ENCODE data around the gene AHRR. TPM values are rescaled to one million over a fixed set of nuclear protein-coding genes. Genes with fewer than 3 reads are reported as not detected.
A peak's percentile ranks its signal among the peaks of the same experiment; 100 is the strongest.

Gene AHRR
- total and polyA plus RNA-seq, 8 donors, result 0.63 to 47.8 (median 1.1) TPM; not detected in 1

GRCh38 chr5:440401-441201 is 119.1 kb downstream of the AHRR start:
- WGBS, 5 donors, result 76 to 82% (median 80%) methylated on average over 18 of the region's 18 CpGs

GRCh38 chr5:441996-442334 is 120.5 kb downstream of the AHRR start:
- peaks cover 18 to 47% (median 36%) of the 10 kb centered on the region in 4 donors for H3K4me1 ChIP-seq
- peaks cover 7 to 16% (median 12%) of the 10 kb centered on the region in 4 donors for H3K36me3 ChIP-seq
- no peak for DNase-seq
- intact Hi-C loops (cut with DNase I; ENCODE audit: low total_unique reads), result no loop called here
- 79 to 92% (median 88%) methylated on average over 5 of the region's 5 CpGs for WGBS, 5 donors
- H3K27ac ChIP-seq, result peak overlapping the region in 1 of 5 donors; percentile 96
- H3K4me3 ChIP-seq, result peak overlapping the region; percentile 75 to 100 (median 96)
- TF ChIP-seq EP300 (IDR thresholded peaks at IDR 0.05) (no peak), POLR2AphosphoS5 (IDR thresholded peaks at IDR 0.05) (no peak), CTCF (IDR thresholded peaks at IDR 0.05) (no peak), POLR2A (IDR thresholded peaks at IDR 0.05) (no peak)
- H3K27me3 ChIP-seq, result peaks cover 0 to 9% (median 0%) of the 10 kb centered on the region in 3 donors
- no peaks in the 10 kb centered on the region for H3K9me3 ChIP-seq

More at GRCh38 chr5:440401-441201, 119.1 kb downstream of the AHRR start:
- H3K27me3 ChIP-seq, result peaks cover 0 to 22% (median 0%) of the 10 kb centered on the region in 3 donors
- peaks cover 18 to 34% (median 29%) of the 10 kb centered on the region in 4 donors for H3K4me1 ChIP-seq
- H3K36me3 ChIP-seq, result peaks cover 0 to 3% (median under 1%) of the 10 kb centered on the region in 4 donors
- H3K27ac ChIP-seq, result no peak overlapping the region
- H3K4me3 ChIP-seq, result no peak overlapping the region
- TF ChIP-seq POLR2A (IDR thresholded peaks at IDR 0.05) (no peak), CTCF (IDR thresholded peaks at IDR 0.05) (no peak), POLR2AphosphoS5 (IDR thresholded peaks at IDR 0.05) (no peak), EP300 (IDR thresholded peaks at IDR 0.05) (no peak)
- intact Hi-C loops (cut with DNase I; ENCODE audit: low total_unique reads), result no loop called here
- DNase-seq, result no peak
- no peaks in the 10 kb centered on the region for H3K9me3 ChIP-seq

DNA sequence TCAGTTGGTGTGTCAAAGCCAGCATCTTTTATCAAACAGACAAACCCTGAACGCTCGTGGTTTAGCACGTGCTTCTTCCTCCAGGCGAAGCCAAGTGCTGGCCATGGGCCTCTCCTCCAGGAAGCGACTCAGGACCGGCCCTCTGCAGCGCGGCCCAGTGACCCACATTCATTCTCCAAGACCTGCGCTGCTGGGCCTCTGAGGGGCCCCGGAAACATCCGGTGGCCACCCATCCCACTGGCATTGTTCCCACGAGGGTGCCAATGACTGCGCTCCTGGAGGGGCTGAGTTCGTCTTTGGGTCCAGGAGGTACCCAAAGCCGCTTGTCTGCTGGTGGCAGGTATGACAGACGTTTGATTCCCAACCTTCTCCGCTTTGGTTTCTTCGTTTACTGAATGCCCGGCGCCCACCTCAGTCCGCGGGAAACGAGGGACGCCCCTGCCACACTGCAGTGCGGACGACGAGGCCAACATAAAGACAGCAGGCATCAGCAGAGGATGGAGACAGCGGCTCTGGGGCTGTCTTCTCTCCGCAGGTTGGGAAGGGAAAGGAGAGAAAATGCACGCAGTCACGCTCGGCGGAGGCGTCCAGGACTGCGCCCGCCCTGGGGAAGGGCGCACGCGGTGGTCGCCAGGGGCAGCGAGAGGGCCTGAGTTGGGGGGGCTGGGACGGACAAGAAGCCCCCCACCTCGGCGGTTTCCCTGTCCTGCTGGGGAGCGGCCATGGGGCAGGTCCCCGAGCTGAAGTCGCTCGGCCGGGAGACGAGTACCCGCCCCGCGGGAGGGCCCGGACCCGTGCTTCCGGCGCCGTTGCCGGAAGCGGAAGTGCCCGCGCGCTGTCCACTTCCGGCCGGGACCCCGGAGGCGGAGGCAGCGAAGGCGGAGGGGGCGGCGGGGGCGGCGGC is 121.1 kb downstream of the AHRR start, which contains the start of gene EXOC3:
Gene EXOC3 (plus strand): TSS at position 842 of the 904 bp plus-strand sequence. CDS start 3,030 bp downstream, outside the sequence.
- peak; percentile 77 to 93 for DNase-seq
- intact Hi-C loops (cut with DNase I; ENCODE audit: low total_unique reads), result no loop called here
- TF ChIP-seq EP300 (IDR thresholded peaks at IDR 0.05) (no peak), POLR2AphosphoS5 (IDR thresholded peaks at IDR 0.05) (peak; percentile 47 to 90 (median 73))
- WGBS, 5 donors, result 2 to 7% (median 4%) methylated on average over 27 to 72 of the region's 73 CpGs
- Histone ChIP-seq H3K4me1 (peaks cover 18 to 48% (median 37%) of the 10 kb centered on the region in 4 donors), H3K36me3 (peaks cover 13 to 23% (median 18%) of the 10 kb centered on the region in 4 donors), H3K9me3 (no peaks in the 10 kb centered on the region), H3K27me3 (peaks cover 0 to 5% (median 0%) of the 10 kb centered on the region in 3 donors), H3K27ac (peak within 1 kb of the TSS; percentile 71 to 96 (median 84)), H3K4me3 (peak within 1 kb of the TSS; percentile 75 to 100 (median 96))

- Histone ChIP-seq H3K4me1 (peaks cover 18 to 56% (median 37%) of the 10 kb centered on the region in 4 donors), H3K36me3 (peaks cover 23 to 32% (median 27%) of the 10 kb centered on the region in 4 donors), H3K27ac (peak overlapping the region; percentile 69 to 96 (median 82)), H3K9me3 (no peaks in the 10 kb centered on the region), H3K27me3 (peaks cover 0 to under 1% (median 0%) of the 10 kb centered on the region in 3 donors), H3K4me3 (peak overlapping the region; percentile 75 to 100 (median 96))
- 12 to 25% (median 14%) methylated on average over 31 to 50 of the region's 62 CpGs for WGBS, 5 donors
- no peak for DNase-seq
- TF ChIP-seq POLR2AphosphoS5 (IDR thresholded peaks at IDR 0.05) (no peak), EP300 (IDR thresholded peaks at IDR 0.05) (no peak), CTCF (IDR thresholded peaks at IDR 0.05) (no peak), POLR2A (IDR thresholded peaks at IDR 0.05) (no peak)
- intact Hi-C loops (cut with DNase I; ENCODE audit: low total_unique reads), result no loop called here
Observed at GRCh38 chr5:443239-444151, 122.0 kb downstream of the AHRR start.

Measured in stomach (tissue), 9 donors.